Measurements from ENCODE around the gene CD47. TPM values are rescaled to one million over a fixed set of nuclear protein-coding genes. Genes with fewer than 3 reads are reported as not detected.

Gene CD47
- total RNA-seq, 1 experiment from 2014 or later, result 42.5 TPM

DNA sequence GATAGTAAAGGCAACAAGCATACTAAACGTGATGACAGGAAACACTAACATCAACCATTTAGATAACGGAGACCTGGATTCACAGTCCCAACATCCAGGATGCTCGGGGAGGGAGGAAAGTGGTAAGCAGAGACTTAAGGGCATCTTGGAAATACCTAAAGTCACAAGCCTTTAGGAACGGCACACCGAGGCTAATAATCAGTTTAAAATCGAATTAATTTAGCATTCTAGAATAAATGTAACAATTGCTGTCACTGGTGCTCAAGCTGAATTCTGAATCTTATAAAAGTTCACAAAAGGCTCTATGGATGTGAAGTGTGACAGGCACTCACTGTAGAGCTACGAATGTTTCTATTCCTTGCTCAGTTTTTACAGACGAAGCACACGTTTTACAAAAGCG, 1.3 kb downstream of the CD47 start:
- H3K4me1 ChIP-seq (ENCODE audit: control insufficient read depth in 1 of 2, insufficient read depth in 2 of 2, low read length in 2 of 2), result peaks cover 0 to 19% of the 10 kb centered on the region in 2 experiments; a peak in 2 of 4 replicates
- H4K20me1 ChIP-seq (ENCODE audit: insufficient read depth), result no peaks in the 10 kb centered on the region
- RAD21 ChIA-PET (ENCODE audit: low non-redundant PET in 1 of 2, low total read pairs in 2 of 2, uncharacterized antibody in 2 of 2, unreplicated experiment in 2 of 2), result no interaction called here
- no peaks in the 10 kb centered on the region for H3K9me3 ChIP-seq (ENCODE audit: control insufficient read depth in 1 of 2, insufficient read depth in 1 of 2, low read depth in 1 of 2, low read length in 2 of 2)
- POLR2A ChIA-PET, result interaction anchor here (1.4 kb wide), 1 partner anchor 371 kb away, joined by 3 read pairs; no protein-coding TSS in a partner anchor
- intact Hi-C loops (cut with micrococcal nuclease), result no loop called here
- DNase-seq (ENCODE audit: low read depth, low spot score), result no peak
- H3K27me3 ChIP-seq (ENCODE audit: insufficient read depth, low read length), result no peaks in the 10 kb centered on the region
- H2AFZ ChIP-seq (ENCODE audit: low read depth, low read length, poor library complexity, severe bottlenecking), result no peak overlapping the region
- CTCF ChIA-PET, result no interaction called here
- no peaks in the 10 kb centered on the region for H3K9me2 ChIP-seq (ENCODE audit: insufficient read depth)
- H3K27ac ChIP-seq (ENCODE audit: low read depth, low read length), result no peak overlapping the region
- H3K4me3 ChIP-seq (replicated peaks in 1 of 2; ENCODE audit: low read depth in 1 of 2, low read length in 2 of 2), result peak overlapping the region; percentile 67 to 72
- no peaks in the 10 kb centered on the region for H3K36me3 ChIP-seq (ENCODE audit: control insufficient read depth in 1 of 2, insufficient read depth in 2 of 2, low read length in 2 of 2)
- BruUV-seq (replicated peaks), result no TSS peak
- TF ChIP-seq SIN3A (IDR thresholded peaks at IDR 0.05; ENCODE audit: low read depth) (no peak), EZH2 (IDR thresholded peaks at IDR 0.05) (no peak), ELF1 (IDR thresholded peaks at IDR 0.05; ENCODE audit: borderline replicate concordance, low read depth) (no peak), EGR1 (IDR thresholded peaks at IDR 0.05; ENCODE audit: low read depth) (no peak), ZNF274 (IDR thresholded peaks at IDR 0.05; ENCODE audit: low read depth, low read length) (no peak), CBX3 (IDR thresholded peaks at IDR 0.05; ENCODE audit: low read depth) (no peak), RAD21 (IDR thresholded peaks at IDR 0.05; ENCODE audit: low read depth) (no peak), CEBPB (IDR thresholded peaks at IDR 0.05; ENCODE audit: low read depth) (no peak), SRF (IDR thresholded peaks at IDR 0.05; ENCODE audit: low read depth) (no peak), YY1 (IDR thresholded peaks at IDR 0.05; ENCODE audit: extremely low read depth, insufficient replicate concordance, low read depth, low read length) (no peak), ZFX (IDR thresholded peaks at IDR 0.05) (no peak), EZH2phosphoT487 (IDR thresholded peaks at IDR 0.05; ENCODE audit: borderline replicate concordance) (no peak)
- TF ChIP-seq, protein P1, sequence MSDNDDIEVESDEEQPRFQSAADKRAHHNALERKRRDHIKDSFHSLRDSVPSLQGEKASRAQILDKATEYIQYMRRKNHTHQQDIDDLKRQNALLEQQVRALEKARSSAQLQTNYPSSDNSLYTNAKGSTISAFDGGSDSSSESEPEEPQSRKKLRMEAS (IDR thresholded peaks at IDR 0.05), result no peak
- TF ChIP-seq, protein P2, sequence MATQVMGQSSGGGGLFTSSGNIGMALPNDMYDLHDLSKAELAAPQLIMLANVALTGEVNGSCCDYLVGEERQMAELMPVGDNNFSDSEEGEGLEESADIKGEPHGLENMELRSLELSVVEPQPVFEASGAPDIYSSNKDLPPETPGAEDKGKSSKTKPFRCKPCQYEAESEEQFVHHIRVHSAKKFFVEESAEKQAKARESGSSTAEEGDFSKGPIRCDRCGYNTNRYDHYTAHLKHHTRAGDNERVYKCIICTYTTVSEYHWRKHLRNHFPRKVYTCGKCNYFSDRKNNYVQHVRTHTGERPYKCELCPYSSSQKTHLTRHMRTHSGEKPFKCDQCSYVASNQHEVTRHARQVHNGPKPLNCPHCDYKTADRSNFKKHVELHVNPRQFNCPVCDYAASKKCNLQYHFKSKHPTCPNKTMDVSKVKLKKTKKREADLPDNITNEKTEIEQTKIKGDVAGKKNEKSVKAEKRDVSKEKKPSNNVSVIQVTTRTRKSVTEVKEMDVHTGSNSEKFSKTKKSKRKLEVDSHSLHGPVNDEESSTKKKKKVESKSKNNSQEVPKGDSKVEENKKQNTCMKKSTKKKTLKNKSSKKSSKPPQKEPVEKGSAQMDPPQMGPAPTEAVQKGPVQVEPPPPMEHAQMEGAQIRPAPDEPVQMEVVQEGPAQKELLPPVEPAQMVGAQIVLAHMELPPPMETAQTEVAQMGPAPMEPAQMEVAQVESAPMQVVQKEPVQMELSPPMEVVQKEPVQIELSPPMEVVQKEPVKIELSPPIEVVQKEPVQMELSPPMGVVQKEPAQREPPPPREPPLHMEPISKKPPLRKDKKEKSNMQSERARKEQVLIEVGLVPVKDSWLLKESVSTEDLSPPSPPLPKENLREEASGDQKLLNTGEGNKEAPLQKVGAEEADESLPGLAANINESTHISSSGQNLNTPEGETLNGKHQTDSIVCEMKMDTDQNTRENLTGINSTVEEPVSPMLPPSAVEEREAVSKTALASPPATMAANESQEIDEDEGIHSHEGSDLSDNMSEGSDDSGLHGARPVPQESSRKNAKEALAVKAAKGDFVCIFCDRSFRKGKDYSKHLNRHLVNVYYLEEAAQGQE (IDR thresholded peaks at IDR 0.05; ENCODE audit: low read depth), result no peak
- TF ChIP-seq, protein P3, sequence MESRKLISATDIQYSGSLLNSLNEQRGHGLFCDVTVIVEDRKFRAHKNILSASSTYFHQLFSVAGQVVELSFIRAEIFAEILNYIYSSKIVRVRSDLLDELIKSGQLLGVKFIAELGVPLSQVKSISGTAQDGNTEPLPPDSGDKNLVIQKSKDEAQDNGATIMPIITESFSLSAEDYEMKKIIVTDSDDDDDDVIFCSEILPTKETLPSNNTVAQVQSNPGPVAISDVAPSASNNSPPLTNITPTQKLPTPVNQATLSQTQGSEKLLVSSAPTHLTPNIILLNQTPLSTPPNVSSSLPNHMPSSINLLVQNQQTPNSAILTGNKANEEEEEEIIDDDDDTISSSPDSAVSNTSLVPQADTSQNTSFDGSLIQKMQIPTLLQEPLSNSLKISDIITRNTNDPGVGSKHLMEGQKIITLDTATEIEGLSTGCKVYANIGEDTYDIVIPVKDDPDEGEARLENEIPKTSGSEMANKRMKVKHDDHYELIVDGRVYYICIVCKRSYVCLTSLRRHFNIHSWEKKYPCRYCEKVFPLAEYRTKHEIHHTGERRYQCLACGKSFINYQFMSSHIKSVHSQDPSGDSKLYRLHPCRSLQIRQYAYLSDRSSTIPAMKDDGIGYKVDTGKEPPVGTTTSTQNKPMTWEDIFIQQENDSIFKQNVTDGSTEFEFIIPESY (IDR thresholded peaks at IDR 0.05; ENCODE audit: extremely low read depth, insufficient replicate concordance, low read length), result no peak
- H3K4me2 ChIP-seq (ENCODE audit: low read length), result peak overlapping the region; percentile 83
- peak overlapping the region; percentile 77 for H3K9ac ChIP-seq (ENCODE audit: low read length)
- no peak for ATAC-seq
- H3K79me2 ChIP-seq (ENCODE audit: insufficient read depth, low read length), result peaks cover 26% of the 10 kb centered on the region
